ENCODE measurements around the gene ALG11.
"Not testable (repeated sequence)": the region's sequence is repeated elsewhere in the genome, so short reads cannot be mapped to it uniquely, and the experiment has no call there.

The ALG11 gene

GRCh38 chr13:52011632-52012511 lies at the start of gene ALG11:
Gene ALG11, plus strand, starts transcription at chr13:52012398. Its CDS starts 21 bp downstream, at chr13:52012419.
- H3K4me3 ChIP-seq (ENCODE audit: low read length), result peak within 1 kb of the TSS; percentile 89
- TF ChIP-seq ZNF274 (IDR thresholded peaks at IDR 0.05; ENCODE audit: low read depth, low read length), result no peak

- no peak for TF ChIP-seq ZNF274 (IDR thresholded peaks at IDR 0.05; ENCODE audit: low read depth, low read length)
- no peak overlapping the region for H3K4me3 ChIP-seq (ENCODE audit: low read length)
These were observed 46.0 kb upstream of the ALG11 start for GRCh38 chr13:51966186-51966585.

GRCh38 chr13:51967482-51968446 lies 44.4 kb upstream of the ALG11 start:
- H3K4me3 ChIP-seq (ENCODE audit: low read length), result no peak overlapping the region
- no peak for TF ChIP-seq ZNF274 (IDR thresholded peaks at IDR 0.05; ENCODE audit: low read depth, low read length)

- H3K4me3 ChIP-seq (ENCODE audit: low read length), result no peak overlapping the region
- TF ChIP-seq ZNF274 (IDR thresholded peaks at IDR 0.05; ENCODE audit: low read depth, low read length), result no peak
These were observed 41.8 kb upstream of the ALG11 start for GRCh38 chr13:51970349-51970748.

- no peak overlapping the region for H3K4me3 ChIP-seq (ENCODE audit: low read length)
- TF ChIP-seq ZNF274 (IDR thresholded peaks at IDR 0.05; ENCODE audit: low read depth, low read length), result no peak
These were observed 40.4 kb upstream of the ALG11 start for GRCh38 chr13:51971520-51972426.

GRCh38 chr13:51974482-51974881 lies 37.7 kb upstream of the ALG11 start:
- no peak overlapping the region for H3K4me3 ChIP-seq (ENCODE audit: low read length)
- no peak for TF ChIP-seq ZNF274 (IDR thresholded peaks at IDR 0.05; ENCODE audit: low read depth, low read length)

GRCh38 chr13:51976423-51976822 lies 35.8 kb upstream of the ALG11 start:
- TF ChIP-seq ZNF274 (IDR thresholded peaks at IDR 0.05; ENCODE audit: low read depth, low read length), result no peak
- H3K4me3 ChIP-seq (ENCODE audit: low read length), result no peak overlapping the region

- no peak for TF ChIP-seq ZNF274 (IDR thresholded peaks at IDR 0.05; ENCODE audit: low read depth, low read length)
- no peak overlapping the region for H3K4me3 ChIP-seq (ENCODE audit: low read length)
These were observed 35.3 kb upstream of the ALG11 start for GRCh38 chr13:51976890-51977289.

GRCh38 chr13:51977625-51978024 lies 34.6 kb upstream of the ALG11 start:
- no peak for TF ChIP-seq ZNF274 (IDR thresholded peaks at IDR 0.05; ENCODE audit: low read depth, low read length)
- H3K4me3 ChIP-seq (ENCODE audit: low read length), result no peak overlapping the region

- no peak for TF ChIP-seq ZNF274 (IDR thresholded peaks at IDR 0.05; ENCODE audit: low read depth, low read length)
- H3K4me3 ChIP-seq (ENCODE audit: low read length), result no peak overlapping the region
These were observed 33.2 kb upstream of the ALG11 start for GRCh38 chr13:51978796-51979556.

GRCh38 chr13:51980908-51981307 lies 31.3 kb upstream of the ALG11 start:
- no peak for TF ChIP-seq ZNF274 (IDR thresholded peaks at IDR 0.05; ENCODE audit: low read depth, low read length)
- no peak overlapping the region for H3K4me3 ChIP-seq (ENCODE audit: low read length)

- H3K4me3 ChIP-seq (ENCODE audit: low read length), result no peak overlapping the region
- no peak for TF ChIP-seq ZNF274 (IDR thresholded peaks at IDR 0.05; ENCODE audit: low read depth, low read length)
These were observed 30.8 kb upstream of the ALG11 start for GRCh38 chr13:51981355-51981754.

GRCh38 chr13:51983292-51983691 lies 28.9 kb upstream of the ALG11 start:
- not testable (repeated sequence) for H3K4me3 ChIP-seq (ENCODE audit: low read length)

- H3K4me3 ChIP-seq (ENCODE audit: low read length), result not testable (repeated sequence)
These were observed 27.3 kb upstream of the ALG11 start for GRCh38 chr13:51984904-51985303.

Data from GM08714 (cell line).